Fibroblast of peridontal ligament (primary cell): Measurements from ENCODE around the gene SLCO1C1.
"Not testable (repeated sequence)": the region's sequence is repeated elsewhere in the genome, so short reads cannot be mapped to it uniquely, and the experiment has no call there.

ENCODE experiments used
- DNase-seq: peaks from one replicate; pipeline ENCODE4 v3.0.0-alpha.2; 2010; ENCODE audit errors: extremely low read depth

Gene SLCO1C1

GRCh38 chr12:20695232-20695631 is at the start of gene SLCO1C1:
SLCO1C1 (plus strand) TSS chr12:20695332; CDS start chr12:20699577, 4,245 bp downstream.
- peak; percentile 15 for DNase-seq

GRCh38 chr12:20646239-20646827 is 48.8 kb upstream of the SLCO1C1 start:
- peak; percentile 81 for DNase-seq

GRCh38 chr12:20653871-20654270 is 41.3 kb upstream of the SLCO1C1 start:
- no peak for DNase-seq

- no peak for DNase-seq
Measured at GRCh38 chr12:20656600-20656999, 38.5 kb upstream of the SLCO1C1 start.

- DNase-seq = no peak
Measured at GRCh38 chr12:20657496-20657895, 37.6 kb upstream of the SLCO1C1 start.

GRCh38 chr12:20681334-20681733 is 13.8 kb upstream of the SLCO1C1 start:
- no peak for DNase-seq

GRCh38 chr12:20696181-20696905 is 1.2 kb downstream of the SLCO1C1 start:
- no peak for DNase-seq

- DNase-seq = no peak
Measured at GRCh38 chr12:20701106-20701505, 6.0 kb downstream of the SLCO1C1 start.

GRCh38 chr12:20704860-20705259 is 9.7 kb downstream of the SLCO1C1 start:
- DNase-seq = no peak

- DNase-seq = no peak
Measured at GRCh38 chr12:20711846-20712245, 16.7 kb downstream of the SLCO1C1 start.

GRCh38 chr12:20716037-20716436 is 20.9 kb downstream of the SLCO1C1 start:
- DNase-seq = no peak

- DNase-seq = no peak
Measured at GRCh38 chr12:20716985-20717384, 21.9 kb downstream of the SLCO1C1 start.

- DNase-seq = no peak
Measured at GRCh38 chr12:20718294-20718693, 23.2 kb downstream of the SLCO1C1 start.

- no peak for DNase-seq
Measured at GRCh38 chr12:20722142-20722541, 27.0 kb downstream of the SLCO1C1 start.

GRCh38 chr12:20731274-20731673 is 36.1 kb downstream of the SLCO1C1 start:
- no peak for DNase-seq

GRCh38 chr12:20740972-20741371 is 45.8 kb downstream of the SLCO1C1 start:
- no peak for DNase-seq

- DNase-seq = no peak
Measured at GRCh38 chr12:20748198-20748597, 53.1 kb downstream of the SLCO1C1 start.

- DNase-seq = no peak
Measured at GRCh38 chr12:20751046-20751445, 55.9 kb downstream of the SLCO1C1 start.

- no peak for DNase-seq
Measured at GRCh38 chr12:20777420-20777819, 82.3 kb downstream of the SLCO1C1 start.

GRCh38 chr12:20778969-20779368 is 83.8 kb downstream of the SLCO1C1 start:
- no peak for DNase-seq

- not testable (repeated sequence) for DNase-seq
Measured at GRCh38 chr12:20779971-20780370, 84.8 kb downstream of the SLCO1C1 start.

- DNase-seq = not testable (repeated sequence)
Measured at GRCh38 chr12:20783796-20784357, 88.7 kb downstream of the SLCO1C1 start.

- DNase-seq = no peak
Measured at GRCh38 chr12:20792971-20793370, 97.8 kb downstream of the SLCO1C1 start.
